K562 (cell line): ENCODE data around the gene NCOA6. TPM values are rescaled to one million over a fixed set of nuclear protein-coding genes. Genes with fewer than 3 reads are reported as not detected.

ENCODE experiments used
- ATAC-seq: fragments of 200-7000 bp; cut with Tn5 transposase; 3 replicates; pipeline ENCODE4 v1.9.1; 2020; ENCODE audit warnings: moderate library complexity
- BruUV-seq: library from RNA; stranded (reverse); fragments of 400-500 nt; replicated peaks from 2 replicates; lab custom pipeline; 2021; lab: Mats Ljungman, UMichigan
- CTCF ChIA-PET: fragments of 300-600 bp; formaldehyde crosslinking; extraction: SDS; loops from one replicate; lab custom pipeline; 2021; ENCODE audit warnings: low intra/inter-chr PET ratio; lab: Yijun Ruan, JAX
- POLR2A ChIA-PET: fragments of 300-600, 350-650 bp; sonication (Branson Sonifier 250); formaldehyde crosslinking; extraction: SDS; loops from one replicate; lab custom pipeline; 2021; ENCODE audit warnings: antibody characterized with exemption, inconsistent platforms; lab: Yijun Ruan, JAX
- DNase-seq, 4 experiments: peaks; one replicate each; pipeline versions ENCODE4 v3.0.0 to v3.0.0-alpha.2; 2011 to 2018; ENCODE audit warnings: low spot score in 3 of 4, mixed read lengths in 3 of 4; ENCODE audit errors: extremely low read depth in 1 of 4
- FAIRE-seq: peaks from 2 replicates; lab custom pipeline; 2011; peaks lifted over from hg19 to GRCh38; lab: Jason Lieb, UNC
- H2AFZ ChIP-seq: 2 replicates; pipeline ENCODE4 v1.6.0; 2011; ENCODE audit warnings: low read depth, low read length, control low read depth, inconsistent platforms
- H3K27ac ChIP-seq: fragments of 200-600 bp; 3 replicates; pipeline ENCODE4 v1.8.0; 2011; ENCODE audit warnings: low read depth, mild to moderate bottlenecking, control low read depth, inconsistent platforms, low read length, moderate library complexity, mixed read lengths; ENCODE audit errors: extremely low read depth
- H3K27me3 ChIP-seq, 2 experiments: fragments of 300-600 bp in 1 of 2; 2 replicates in 1 of 2; 3 replicates in 1 of 2; pipeline versions ENCODE4 v1.6.0 to v1.8.0; 2011; ENCODE audit warnings: inconsistent platforms in 2 of 2, low read length in 2 of 2, mild to moderate bottlenecking in 1 of 2, mixed read lengths in 1 of 2, moderate library complexity in 1 of 2; ENCODE audit not compliant: control insufficient read depth in 2 of 2, insufficient read depth in 2 of 2
- H3K36me3 ChIP-seq: fragments of 300-600 bp; 3 replicates; pipeline ENCODE4 v1.8.0; 2011; ENCODE audit warnings: mild to moderate bottlenecking, low read length, inconsistent platforms; ENCODE audit not compliant: control insufficient read depth, insufficient read depth
- H3K4me1 ChIP-seq, 2 experiments: fragments of 200-600 bp in 1 of 2; replicated peaks in 1 of 2; 2 replicates in 1 of 2; 3 replicates in 1 of 2; pipeline versions ENCODE4 v1.5.1 to v1.8.0; 2011; ENCODE audit warnings: inconsistent platforms in 2 of 2, low read length in 2 of 2, mild to moderate bottlenecking in 1 of 2, mixed read lengths in 1 of 2, moderate library complexity in 1 of 2; ENCODE audit not compliant: control insufficient read depth in 2 of 2, insufficient read depth in 2 of 2
- H3K4me2 ChIP-seq: 2 replicates; pipeline ENCODE4 v1.6.1; 2011; ENCODE audit warnings: low read length, control low read depth, inconsistent platforms, mixed read lengths; ENCODE audit not compliant: insufficient read depth
- H3K4me3 ChIP-seq: fragments of 200-600 bp; sonication (generic), shearing (Covaris generic); 2 replicates; pipeline ENCODE4 v1.5.1; 2016; ENCODE audit warnings: control low read depth, inconsistent platforms
- H3K79me2 ChIP-seq: fragments of 200-600 bp; 3 replicates; pipeline ENCODE4 v1.8.0; 2011; ENCODE audit warnings: low read length, inconsistent platforms; ENCODE audit not compliant: control insufficient read depth, insufficient read depth
- H3K9ac ChIP-seq, 2 experiments: 2 replicates each; pipeline versions ENCODE4 v1.6.0 to v1.6.1; 2011; ENCODE audit warnings: low read depth in 2 of 2, low read length in 2 of 2, control low read depth in 1 of 2, inconsistent platforms in 1 of 2, mild to moderate bottlenecking in 1 of 2, mixed read lengths in 1 of 2; ENCODE audit not compliant: insufficient read depth in 1 of 2
- H3K9me1 ChIP-seq: one replicate; pipeline ENCODE4 v1.6.0; 2011; ENCODE audit warnings: inconsistent platforms, mild to moderate bottlenecking, low read length, moderate library complexity; ENCODE audit not compliant: control insufficient read depth, insufficient read depth
- H3K9me3 ChIP-seq: replicated peaks from 2 replicates; pipeline ENCODE4 v1.5.1; 2011; ENCODE audit warnings: low read depth, low read length, inconsistent platforms; ENCODE audit not compliant: control insufficient read depth, insufficient read depth
- H4K20me1 ChIP-seq: replicated peaks from 2 replicates; pipeline ENCODE4 v1.6.1; 2011; ENCODE audit warnings: low read length, inconsistent platforms, mixed read lengths; ENCODE audit not compliant: control insufficient read depth, insufficient read depth
- BRD9 ChIP-seq: fragments of 450-650 bp; IDR thresholded peaks from 2 replicates; pipeline ENCODE4 v1.6.1; 2018; ENCODE audit warnings: low read depth; ENCODE audit not compliant: partially characterized antibody
- CC2D1A ChIP-seq: fragments of 450-650 bp; IDR thresholded peaks from 2 replicates; pipeline ENCODE4 v1.6.1; 2017; ENCODE audit warnings: mild to moderate bottlenecking
- CREM ChIP-seq: IDR thresholded peaks from 2 replicates; pipeline ENCODE4 v1.6.1; 2014; ENCODE audit warnings: antibody characterized with exemption, low read depth
- CTBP1 ChIP-seq: fragments of 450-650 bp; IDR thresholded peaks from 2 replicates; pipeline ENCODE4 v1.6.1; 2016; ENCODE audit warnings: borderline replicate concordance
- DIDO1 ChIP-seq: fragments of 450-650 bp; IDR thresholded peaks from 2 replicates; pipeline ENCODE4 v1.6.1; 2016; ENCODE audit warnings: low read depth, missing biosample characterization, missing genetic modification characterization
- FOXA3 ChIP-seq, 2 experiments: fragments of 450-650 bp in 1 of 2; sonication (generic) in 1 of 2; formaldehyde crosslinking; IDR thresholded peaks in 1 of 2; conservative IDR thresholded peaks in 1 of 2; 2 replicates each; pipeline versions ENCODE4 v1.4.0 to v1.8.0; 2020 to 2022; ENCODE audit warnings: mild to moderate bottlenecking in 2 of 2, missing genetic modification reagents in 1 of 2
- ILF3 ChIP-seq: fragments of 450-650 bp; IDR thresholded peaks from 2 replicates; pipeline ENCODE4 v1.6.1; 2018; ENCODE audit warnings: antibody characterized with exemption, mild to moderate bottlenecking, moderate library complexity, borderline replicate concordance
- JUN ChIP-seq, 2 experiments: sonication (generic) in 1 of 2; formaldehyde crosslinking in 1 of 2; IDR thresholded peaks; 2 replicates each; pipeline versions ENCODE4 v1.6.1 to v1.8.0; 2012 to 2022; ENCODE audit warnings: borderline replicate concordance in 2 of 2, mild to moderate bottlenecking in 2 of 2, improper control_type of control experiment in 1 of 2, low read depth in 1 of 2, low read length in 1 of 2, missing genetic modification reagents in 1 of 2
- JUND ChIP-seq, 2 experiments: IDR thresholded peaks; 2 replicates in 1 of 2; 3 replicates in 1 of 2; pipeline ENCODE4 v1.6.1; 2011; ENCODE audit warnings: borderline replicate concordance in 2 of 2, low read depth in 2 of 2, low read length in 2 of 2, improper control_type of control experiment in 1 of 2, missing biosample characterization in 1 of 2, missing genetic modification characterization in 1 of 2, missing genetic modification reagents in 1 of 2
- MCM2 ChIP-seq: fragments of 450-650 bp; IDR thresholded peaks from 2 replicates; pipeline ENCODE4 v1.6.1; 2017; ENCODE audit warnings: low read depth, mild to moderate bottlenecking
- TCF7L2 ChIP-seq: fragments of 150-350 bp; IDR thresholded peaks from 2 replicates; pipeline ENCODE4 v1.6.1; 2016; ENCODE audit warnings: low read depth, mild to moderate bottlenecking, low read length, moderate library complexity
- TGIF2 ChIP-seq: sonication (generic); formaldehyde crosslinking; IDR thresholded peaks from 2 replicates; pipeline ENCODE4 v1.8.1; 2022; ENCODE audit warnings: mild to moderate bottlenecking, missing genetic modification reagents, moderate library complexity
- TOE1 ChIP-seq, 2 experiments: fragments of 450-650 bp in 1 of 2; sonication (generic) in 1 of 2; formaldehyde crosslinking in 1 of 2; IDR thresholded peaks; 2 replicates each; pipeline versions ENCODE4 v1.7.1 to v1.8.0; 2016 to 2022; ENCODE audit warnings: borderline replicate concordance in 2 of 2, mild to moderate bottlenecking in 2 of 2, antibody characterized with exemption in 1 of 2, inconsistent platforms in 1 of 2, low read depth in 1 of 2, missing genetic modification reagents in 1 of 2, moderate library complexity in 1 of 2
- ZFP30 ChIP-seq: fragments of 250-450 bp; sonication (Bioruptor Pico); IDR thresholded peaks from 2 replicates; pipeline ENCODE4 v1.8.0; 2022; ENCODE audit warnings: moderate library complexity, mild to moderate bottlenecking, inconsistent platforms, borderline replicate concordance
- ZNF197 ChIP-seq: fragments of 200-800 bp; sonication (Bioruptor generic); IDR thresholded peaks from 2 replicates; pipeline ENCODE4 v1.6.1; 2016; ENCODE audit warnings: low read depth, missing genetic modification characterization, missing compliant biosample characterization
- WGBS: fragments of 100-300 bp; shearing (Covaris generic); methylation state at CpG from one replicate; pipeline ENCODE4 v1.1.6; 2016; ENCODE audit warnings: low coverage, mixed read lengths; ENCODE audit not compliant: insufficient coverage; ENCODE audit errors: missing lambda C conversion rate; 5-methylcytosine and 5-hydroxymethylcytosine counted together
- in situ Hi-C: fragments of 300-500 bp; cut with MboI; formaldehyde crosslinking; loops from 4 replicates; pipeline ENCODE4 v1.15.0; 2018; ENCODE audit warnings: inconsistent platforms, mixed read lengths
- intact Hi-C: fragments of 100-400 bp; cut with micrococcal nuclease; formaldehyde crosslinking; loops from 2 replicates; pipeline ENCODE4 v1.14.2; 2022
- polyA plus RNA-seq, 8 experiments: library from polyadenylated mRNA; depleted of rRNA in 4 of 8; stranded (reverse) in 5 of 8; unstranded in 3 of 8; fragments of >200 nt; fragmentation: Nextera tagmentation in 2 of 8; fragmentation: Illumina TruSeq in 1 of 8; extraction: Ambion mirVana in 2 of 8; extraction: Trizol in 1 of 8; gene quantifications; 2 replicates each; pipeline versions ENCODE4 v1.2.1 to v1.2.3, GENCODE V29; 2011 to 2014; ENCODE audit warnings: inconsistent platforms in 1 of 8, missing spikeins in 1 of 8
- total RNA-seq, 7 experiments: library from RNA; depleted of rRNA in 6 of 7; stranded (reverse); fragments of >200 nt in 6 of 7; fragmentation: Illumina TruSeq in 2 of 7; extraction: Trizol in 2 of 7; gene quantifications; 2 replicates each; pipeline versions ENCODE4 v1.2.1 to v1.2.3, GENCODE V29; 2011 to 2021; ENCODE audit warnings: low replicate concordance in 1 of 7
- TF ChIP-seq, protein P1 (sequence below): fragments of 450-650 bp; formaldehyde crosslinking; IDR thresholded peaks from 2 replicates; pipeline ENCODE4 v1.4.0; 2020; ENCODE audit warnings: mild to moderate bottlenecking, moderate library complexity

The NCOA6 gene
- total and polyA plus RNA-seq, 9 of the 15 experiments (the other 6 are each of a cell fraction or from before 2014, with no cell fraction given) = 6.1 to 25.0 (median 9.5) TPM

DNA sequence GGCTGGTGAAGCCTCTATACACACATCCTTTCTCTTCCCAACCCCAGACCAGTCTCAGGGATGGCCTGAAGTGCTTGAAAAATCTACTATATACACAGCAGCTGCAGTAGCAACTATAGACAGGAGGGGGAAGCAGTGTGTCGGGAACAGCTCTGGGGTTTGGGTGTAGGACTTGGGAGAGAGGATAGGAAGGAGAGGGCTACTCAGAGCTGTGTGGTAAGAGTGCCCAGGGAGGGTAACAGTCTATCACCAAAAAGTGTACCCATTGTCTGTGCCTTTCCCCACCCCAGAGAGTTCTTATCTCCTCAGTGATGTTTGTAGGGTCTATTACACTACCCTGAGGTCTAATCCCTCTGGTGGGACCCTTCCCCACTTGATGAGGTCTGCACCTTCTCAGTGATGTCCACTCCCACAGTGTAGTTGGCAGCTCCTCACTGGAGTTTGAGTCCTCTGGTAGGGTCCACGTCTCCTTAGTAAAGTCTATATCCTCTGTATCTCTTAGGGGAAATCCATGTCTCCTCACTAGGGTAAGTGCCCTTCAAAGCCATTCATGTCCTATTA is 48.7 kb upstream of the NCOA6 start:
- BruUV-seq = no TSS peak
- ChIA-PET CTCF (interaction anchor here (0.8 to 1.3 kb wide), 5 partner anchors 81 to 433 kb away, joined by 3 to 5 read pairs (median 4); partner anchors contain the start of genes GSS and MYH7B), POLR2A (interaction anchor here (0.6 to 1.0 kb wide), 5 partner anchors 12 to 412 kb away, joined by 3 to 4 read pairs (median 3); no protein-coding TSS in a partner anchor)
- DNase-seq (peak; percentile 53 to 88 (median 68)), FAIRE-seq (peak; percentile 95), ATAC-seq (peak; percentile 57)
- intact Hi-C loops = loop anchor here (1.0 to 10.0 kb wide), 5 partner anchors 81 to 391 kb away; partner anchors contain the start of genes EDEM2, GSS, MYH7B and TRPC4AP
- Histone ChIP-seq H4K20me1 (no peaks in the 10 kb centered on the region), H2AFZ (peak overlapping the region; percentile 5), H3K9ac (peak overlapping the region in 1 of 2 experiments; percentile 65; a peak in 1 of 4 replicates), H3K4me2 (no peak overlapping the region), H3K4me3 (no peak overlapping the region), H3K27me3 (no peaks in the 10 kb centered on the region; a peak in 1 of 5 replicates), H3K9me1 (no peaks in the 10 kb centered on the region), H3K79me2 (peaks cover 39% of the 10 kb centered on the region), H3K9me3 (no peaks in the 10 kb centered on the region), H3K36me3 (peaks cover 7% of the 10 kb centered on the region; the same call in 2 of the 3 replicates), H3K4me1 (peaks cover 38 to 43% of the 10 kb centered on the region in 2 experiments; a peak in 4 of 5 replicates), H3K27ac (peak overlapping the region; percentile 34; the same call in 1 of the 3 replicates)
- WGBS = 0% methylated on average over 2 of the region's 2 CpGs
- in situ Hi-C loops = loop anchor here (5.0 kb wide), 1 partner anchor 83 kb away; the partner anchor contains the start of genes GSS and MYH7B
- no peak for TF ChIP-seq DIDO1 (tag)
- TF ChIP-seq, protein P1, sequence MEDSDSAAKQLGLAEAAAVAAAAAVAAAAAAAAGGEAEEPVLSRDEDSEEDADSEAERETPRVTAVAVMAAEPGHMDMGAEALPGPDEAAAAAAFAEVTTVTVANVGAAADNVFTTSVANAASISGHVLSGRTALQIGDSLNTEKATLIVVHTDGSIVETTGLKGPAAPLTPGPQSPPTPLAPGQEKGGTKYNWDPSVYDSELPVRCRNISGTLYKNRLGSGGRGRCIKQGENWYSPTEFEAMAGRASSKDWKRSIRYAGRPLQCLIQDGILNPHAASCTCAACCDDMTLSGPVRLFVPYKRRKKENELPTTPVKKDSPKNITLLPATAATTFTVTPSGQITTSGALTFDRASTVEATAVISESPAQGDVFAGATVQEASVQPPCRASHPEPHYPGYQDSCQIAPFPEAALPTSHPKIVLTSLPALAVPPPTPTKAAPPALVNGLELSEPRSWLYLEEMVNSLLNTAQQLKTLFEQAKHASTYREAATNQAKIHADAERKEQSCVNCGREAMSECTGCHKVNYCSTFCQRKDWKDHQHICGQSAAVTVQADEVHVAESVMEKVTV = peak; percentile 90
- TF ChIP-seq ZNF197 (CRISPR knock-in tag) = no peak
- peak; percentile 78; the same call in 1 of the 2 replicates for TF ChIP-seq CC2D1A
- TF ChIP-seq CTBP1 = peak; percentile 18; the same call in 1 of the 2 replicates
- 0 out of 2 replicates have a peak, but pooled peaks have one; percentile 7 for TF ChIP-seq TCF7L2
- TF ChIP-seq ILF3 = no peak
- peak; percentile 83 for TF ChIP-seq BRD9
- peak; percentile 37; the same call in 1 of the 2 replicates for TF ChIP-seq CREM
- TF ChIP-seq TGIF2 (CRISPR knock-in tag) = no peak
- TF ChIP-seq JUN (IDR thresholded peaks at IDR 0.05; ENCODE audit: borderline replicate concordance, low read depth, low read length) = 0 out of 2 replicates have a peak, but pooled peaks have one; percentile 6
- no peak for TF ChIP-seq JUN (CRISPR knock-in tag; IDR thresholded peaks at IDR 0.05; ENCODE audit: borderline replicate concordance)
- TF ChIP-seq MCM2 = no peak
- no peak for TF ChIP-seq JUND (IDR thresholded peaks at IDR 0.05; ENCODE audit: borderline replicate concordance, low read depth, low read length)
- 0 out of 3 replicates have a peak, but pooled peaks have one; percentile 10 for TF ChIP-seq JUND (tag; IDR thresholded peaks at IDR 0.05; ENCODE audit: borderline replicate concordance, low read depth, low read length)
- 0 out of 4 replicates have a peak, but pooled peaks of 1 of the 2 experiments have one; percentile 26 for TF ChIP-seq FOXA3 (CRISPR knock-in tag; conservative IDR thresholded peaks at IDR 0.05 in 1 of 2, IDR thresholded peaks at IDR 0.05 in 1 of 2)
- no peak for TF ChIP-seq TOE1 (IDR thresholded peaks at IDR 0.05; ENCODE audit: borderline replicate concordance)
- no peak for TF ChIP-seq TOE1 (CRISPR knock-in tag; IDR thresholded peaks at IDR 0.05; ENCODE audit: borderline replicate concordance, low read depth)
- no peak for TF ChIP-seq ZFP30 (CRISPR knock-in tag)
